PC-3 (cell line): ENCODE data around the gene TTC39A.

ENCODE experiments used
- CTCF ChIP-seq: fragments of 300-600 bp; sonication (generic); conservative IDR thresholded peaks from 2 replicates; pipeline ENCODE4 v1.5.1; 2017; ENCODE audit warnings: antibody characterized with exemption, low read depth, mild to moderate bottlenecking, low read length
- EZH2 ChIP-seq: fragments of 300-600 bp; sonication (generic); IDR thresholded peaks from one replicate; pipeline ENCODE4 v1.6.1; 2017; ENCODE audit warnings: antibody characterized with exemption, mild to moderate bottlenecking, low read length; ENCODE audit not compliant: unreplicated experiment
- EZH2phosphoT487 ChIP-seq: fragments of 300-600 bp; sonication (generic); IDR thresholded peaks from 2 replicates; pipeline ENCODE4 v1.6.1; 2018; ENCODE audit warnings: mild to moderate bottlenecking, antibody characterized with exemption, low read length, borderline replicate concordance

- no peak for TF ChIP-seq CTCF
- TF ChIP-seq EZH2phosphoT487 = no peak
- no peak for TF ChIP-seq EZH2
These were observed 63.6 kb downstream of the TTC39A start for GRCh38 chr1:51266791-51267190.
